HTR-8/SVneo (cell line): ENCODE results near the gene CHRDL2.
"Not testable (repeated sequence)": the region's sequence is repeated elsewhere in the genome, so short reads cannot be mapped to it uniquely, and the experiment has no call there.

ENCODE experiments used
- DNase-seq: peaks from one replicate; pipeline ENCODE4 v3.0.0; 2011; ENCODE audit warnings: low spot score, mixed read lengths; ENCODE audit not compliant: insufficient read length
- FAIRE-seq: peaks from 2 replicates; lab custom pipeline; 2011; peaks lifted over from hg19 to GRCh38; lab: Jason Lieb, UNC

Gene CHRDL2

DNA sequence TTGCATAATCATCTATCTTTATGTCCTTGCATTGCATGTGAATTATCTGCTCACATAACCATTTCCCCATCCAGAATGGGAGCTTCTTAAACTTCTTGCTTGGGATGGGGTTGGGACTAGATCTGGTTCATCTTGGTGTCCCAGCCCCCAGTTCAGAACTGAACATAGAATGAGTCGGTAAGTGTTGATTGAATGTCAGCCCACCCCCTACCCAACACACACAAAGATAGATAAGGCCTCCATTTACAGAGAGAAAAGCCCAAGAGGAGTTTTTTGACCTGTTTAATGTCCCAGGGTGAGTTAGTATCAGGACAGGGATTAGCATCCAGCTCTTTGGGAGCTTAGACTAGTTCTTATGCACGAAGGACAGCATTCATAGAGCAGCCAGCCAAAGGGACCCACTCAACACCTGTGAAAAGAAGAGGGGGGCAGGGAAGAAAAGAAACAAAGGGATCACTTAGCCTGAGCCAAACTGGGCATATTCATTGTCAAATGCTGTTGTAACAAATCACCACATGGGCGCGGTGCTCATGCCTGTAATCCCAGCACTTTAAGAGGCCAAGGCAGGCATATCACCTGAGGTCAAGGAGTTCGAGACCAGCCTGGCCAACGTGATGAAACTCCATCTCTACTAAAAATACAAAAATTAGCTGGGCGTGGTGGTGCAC lies 57.4 kb downstream of the CHRDL2 start:
- no peak for DNase-seq
- no peak for FAIRE-seq

DNA sequence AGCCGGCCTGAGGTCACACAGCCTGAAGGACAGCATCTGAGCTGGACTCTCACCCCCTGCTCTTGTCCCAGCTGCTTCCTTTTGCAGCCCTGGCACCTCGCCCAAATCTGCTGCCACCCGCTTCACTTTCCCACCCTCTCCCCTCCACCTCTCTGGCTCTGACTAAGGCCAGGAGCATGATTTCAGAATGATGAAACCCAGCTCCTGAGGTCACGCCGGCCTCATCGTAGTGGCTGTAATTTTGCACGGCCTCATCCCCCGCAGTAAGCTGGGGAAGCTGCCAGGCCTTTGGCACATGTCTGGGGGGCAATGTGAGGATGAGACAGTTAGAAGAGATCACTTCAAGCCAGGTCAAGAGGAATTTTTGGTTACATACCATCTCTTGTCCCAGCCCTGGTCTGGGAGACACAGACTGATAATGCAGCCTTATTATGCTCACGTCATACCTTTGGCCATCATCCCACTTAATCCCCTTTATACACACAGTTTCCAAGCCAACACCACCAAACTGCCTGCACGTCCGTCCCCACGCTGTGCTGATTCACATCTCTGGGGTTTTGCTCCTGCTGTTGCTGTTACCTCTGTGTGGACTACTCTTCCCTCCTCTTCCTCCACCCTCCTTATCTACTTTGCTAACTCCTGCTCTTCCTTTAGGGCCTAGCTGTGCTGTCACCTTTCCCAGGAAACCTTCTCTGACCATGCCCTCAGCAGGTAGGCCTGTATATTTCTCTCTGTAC lies 58.1 kb downstream of the CHRDL2 start:
- FAIRE-seq (peak; percentile 97), DNase-seq (peak; percentile 95)

DNA sequence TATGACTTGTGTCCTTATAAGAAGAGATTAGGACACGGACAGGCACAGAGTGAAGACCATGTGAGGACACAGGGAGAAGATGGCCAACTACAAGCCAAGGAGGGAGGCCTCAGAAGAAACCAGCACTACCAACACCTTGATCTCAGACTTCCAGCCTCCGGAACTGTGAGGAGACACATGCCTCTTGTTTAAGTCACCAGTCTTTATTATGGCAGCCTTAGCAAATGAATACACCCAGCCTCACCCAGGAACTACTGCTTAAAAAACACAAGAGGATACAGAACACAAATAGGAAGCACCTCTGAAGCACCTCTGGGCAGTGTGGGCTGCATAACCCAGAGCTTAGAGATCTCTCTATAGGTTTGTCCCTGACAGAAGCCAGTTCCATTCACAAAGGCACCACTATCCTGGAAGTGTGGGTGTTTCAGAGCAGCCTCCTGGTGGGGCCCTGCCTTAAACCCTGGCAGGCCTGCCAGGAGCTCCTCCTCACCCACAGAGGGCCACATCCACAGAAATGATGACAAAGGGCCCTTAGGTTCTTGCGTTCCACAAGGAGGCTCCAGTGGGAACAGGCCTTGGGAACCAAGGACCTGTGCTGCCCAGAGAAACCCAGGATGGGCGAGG lies 58.8 kb downstream of the CHRDL2 start:
- no peak for DNase-seq
- FAIRE-seq, result no peak

DNA sequence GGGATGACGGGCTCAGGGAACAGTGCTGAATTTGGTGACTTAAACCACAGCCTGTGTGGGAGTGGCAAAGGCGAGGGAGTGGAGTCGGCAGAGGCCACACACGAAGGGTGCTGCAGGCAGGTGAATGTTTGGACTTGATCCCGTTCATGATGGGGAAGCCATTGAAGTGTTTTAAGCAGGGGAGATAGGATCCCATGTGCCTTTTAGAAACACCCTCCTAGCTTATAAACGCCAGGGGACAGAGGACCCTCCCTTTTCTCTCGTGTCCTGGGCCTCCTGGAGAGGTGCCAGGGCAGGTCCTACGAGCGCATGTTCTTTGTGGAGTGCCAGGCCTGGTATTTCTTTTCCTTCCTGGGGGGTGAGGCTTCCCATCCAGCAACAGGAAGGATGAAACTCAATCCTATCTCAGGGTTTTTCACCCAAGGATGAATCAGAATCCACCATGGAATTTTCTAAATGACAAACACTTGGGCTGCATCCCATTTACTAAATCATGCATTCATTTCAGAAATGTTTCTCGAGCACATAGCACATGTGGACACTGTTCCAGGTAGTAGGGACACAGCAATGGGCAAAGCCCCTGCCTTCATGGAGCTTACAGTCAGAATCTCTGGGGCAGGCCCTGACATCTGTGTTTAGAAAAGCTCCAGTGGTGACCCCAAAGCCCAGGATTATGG lies 59.6 kb downstream of the CHRDL2 start:
- DNase-seq, result peak; percentile 48
- FAIRE-seq, result no peak

DNA sequence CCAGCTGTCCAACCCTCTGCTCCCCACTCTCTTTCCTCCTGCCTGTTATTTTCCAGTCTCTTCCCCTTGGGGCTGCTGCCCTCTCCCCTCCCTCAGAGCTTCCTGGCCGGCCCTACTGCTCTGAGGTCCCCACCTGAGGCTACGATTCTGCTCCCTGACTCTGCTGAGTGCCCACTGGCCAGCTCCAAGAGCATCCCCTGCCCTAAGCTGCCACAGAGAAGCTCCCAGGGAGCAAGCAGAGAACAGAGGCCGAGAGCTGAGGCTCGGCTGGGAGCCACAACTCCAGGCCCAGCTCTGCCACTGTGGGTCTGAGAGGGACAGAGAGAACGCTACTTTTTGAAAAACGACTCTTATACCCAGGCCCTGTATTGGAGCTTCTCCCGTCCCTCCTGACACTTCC lies 61.1 kb downstream of the CHRDL2 start:
- DNase-seq (no peak), FAIRE-seq (no peak)

DNA sequence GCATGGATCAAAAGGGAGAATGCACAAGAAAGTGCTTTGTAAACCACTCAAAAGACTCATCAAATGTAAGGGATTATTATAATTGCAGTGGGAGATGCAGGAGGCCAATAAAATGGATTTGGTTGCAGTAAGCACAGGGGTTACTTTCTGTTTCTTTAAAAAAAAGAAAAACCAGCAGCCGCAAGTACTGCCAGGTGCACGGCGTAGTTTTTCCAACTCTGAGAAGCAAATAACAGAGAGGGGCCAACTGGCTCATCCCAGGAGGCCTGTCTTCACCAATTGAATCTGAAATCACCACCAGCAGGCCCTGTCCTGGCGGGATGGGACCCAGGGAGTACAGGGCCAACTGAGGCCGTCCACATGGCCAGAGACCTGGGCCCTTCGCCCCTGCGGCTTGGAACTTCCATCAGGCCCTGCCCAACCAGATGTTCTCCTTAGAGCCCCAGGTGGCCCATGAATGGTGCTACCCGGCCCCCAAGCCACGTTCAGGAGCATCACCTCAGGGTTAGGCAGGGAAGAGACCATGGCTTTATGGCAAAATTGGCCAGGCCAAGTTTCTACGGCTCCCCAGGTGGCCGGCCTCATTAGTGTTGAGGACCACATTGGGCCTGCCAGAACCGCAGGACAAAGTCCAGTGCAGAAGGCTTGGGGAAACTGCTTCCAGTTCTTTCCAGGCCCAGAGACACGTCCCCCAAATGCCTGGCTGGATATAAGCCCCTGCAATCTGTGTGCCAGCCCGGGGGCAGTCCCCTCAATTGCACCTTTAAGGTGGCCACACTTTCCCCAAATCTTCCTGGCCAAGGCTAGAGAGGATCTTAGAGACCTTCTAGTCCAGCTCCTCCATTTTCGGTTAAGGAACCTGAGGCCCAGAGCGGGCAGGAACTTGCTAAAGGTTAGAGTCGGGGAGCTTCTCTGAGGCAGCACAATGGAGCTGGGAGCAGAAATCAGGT lies 61.7 kb downstream of the CHRDL2 start:
- DNase-seq (no peak), FAIRE-seq (no peak)

DNA sequence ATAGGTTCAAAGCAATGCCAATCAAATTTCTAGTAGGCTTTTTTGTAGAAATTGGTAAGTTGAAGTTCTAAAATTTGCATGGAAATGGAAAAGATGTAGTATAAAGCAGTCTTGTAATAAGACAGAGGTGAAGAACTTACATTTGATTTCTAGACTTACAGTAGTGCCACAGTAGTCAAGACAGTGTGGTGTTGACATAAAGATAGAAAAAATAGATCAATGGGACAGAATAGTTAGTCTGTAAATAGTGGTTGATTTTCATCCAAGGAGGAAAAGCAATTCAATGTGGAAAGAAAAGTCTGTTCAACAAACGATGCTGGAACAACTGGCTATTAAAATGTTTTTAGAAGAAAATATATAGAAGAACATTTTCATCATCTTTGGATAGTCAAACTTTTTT lies 67.9 kb downstream of the CHRDL2 start:
- DNase-seq (no peak), FAIRE-seq (no peak)

DNA sequence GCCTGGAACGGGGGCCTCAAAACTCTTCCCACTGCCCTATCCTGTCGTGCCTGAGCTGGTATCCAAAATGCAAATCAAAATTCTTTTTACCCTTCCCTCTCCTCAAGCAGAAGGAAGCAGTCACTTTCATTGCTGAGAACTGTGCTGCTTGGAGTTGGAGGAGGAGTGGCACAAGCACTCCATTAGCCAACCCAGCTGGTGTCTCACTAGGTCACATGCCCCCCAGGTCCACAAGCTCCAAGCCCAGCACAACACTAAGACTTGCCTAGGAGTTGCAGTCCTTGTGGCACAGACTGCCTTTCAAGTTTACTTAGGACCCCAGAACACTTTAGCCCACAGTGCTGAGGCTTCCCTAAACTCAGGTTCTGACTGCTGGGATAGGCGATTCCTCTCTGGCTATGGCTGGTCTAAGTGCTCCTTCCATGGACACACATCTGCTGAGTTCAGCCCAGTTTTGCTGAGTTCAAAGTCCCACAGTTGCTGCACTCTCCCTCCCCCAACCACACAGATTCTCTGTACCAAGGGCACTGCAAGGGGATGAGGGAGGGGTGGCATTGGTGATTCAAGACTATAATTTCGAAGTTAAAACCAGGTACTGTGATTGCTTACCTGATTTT lies 68.6 kb downstream of the CHRDL2 start:
- DNase-seq (no peak), FAIRE-seq (no peak)

DNA sequence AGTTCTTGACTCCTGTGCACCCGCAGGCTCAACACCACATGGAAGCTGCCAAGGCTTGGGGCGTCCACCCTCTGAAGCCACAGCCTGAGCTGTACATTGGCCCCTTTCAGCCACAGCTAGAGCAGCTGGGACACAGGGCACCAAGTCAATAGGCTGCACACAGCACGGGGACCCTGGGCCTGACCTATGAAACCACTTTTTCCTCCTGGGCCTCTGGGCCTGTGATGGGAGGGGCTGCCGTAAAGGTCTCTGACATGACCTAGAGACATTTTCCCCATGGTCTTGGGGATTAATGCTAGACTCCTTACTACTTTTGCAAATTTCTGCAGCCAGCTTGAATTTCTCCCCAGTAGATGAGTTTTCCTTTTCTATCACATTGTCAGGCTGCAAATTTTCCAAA lies 72.1 kb downstream of the CHRDL2 start:
- FAIRE-seq, DNase-seq: not testable (repeated sequence)

DNA sequence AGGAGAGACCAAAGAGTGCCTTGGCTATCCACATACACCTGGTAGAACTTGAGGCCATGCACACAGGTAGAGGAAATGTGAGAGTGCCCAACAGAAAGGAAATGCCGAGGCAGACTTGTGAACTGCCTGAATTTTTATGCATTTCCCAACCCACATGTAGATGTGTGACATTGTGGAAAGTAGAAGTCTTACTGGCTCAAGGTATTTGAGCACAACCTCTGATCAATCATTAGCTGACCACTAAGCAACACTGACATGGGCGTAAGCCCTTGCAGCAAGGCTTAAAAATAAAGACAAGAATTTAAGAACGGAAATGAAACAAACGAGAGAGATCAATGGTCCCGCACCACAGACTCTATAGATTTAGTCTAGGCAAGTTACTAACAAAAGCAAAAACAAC lies 76.2 kb downstream of the CHRDL2 start:
- DNase-seq, result no peak
- FAIRE-seq, result no peak

DNA sequence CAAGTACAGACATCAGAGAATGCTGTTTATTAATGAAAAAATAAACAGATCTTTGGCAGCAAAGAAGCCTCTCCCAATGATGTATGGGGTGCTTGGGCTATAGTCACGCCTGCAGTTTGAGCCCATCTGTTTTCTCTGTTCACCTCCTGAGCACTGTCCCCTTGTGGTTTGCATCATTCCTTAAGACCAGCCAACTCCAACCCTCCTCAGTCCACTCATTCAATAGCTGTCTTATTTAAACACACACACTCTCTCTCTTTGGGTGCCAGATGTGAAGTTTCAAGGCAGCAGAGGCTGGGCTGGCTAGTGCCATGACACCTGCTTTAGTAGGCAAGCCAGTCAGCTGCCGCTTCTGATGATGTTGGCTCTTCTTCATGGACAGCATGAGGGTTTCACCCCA lies 80.7 kb downstream of the CHRDL2 start:
- no peak for FAIRE-seq
- DNase-seq, result no peak

DNA sequence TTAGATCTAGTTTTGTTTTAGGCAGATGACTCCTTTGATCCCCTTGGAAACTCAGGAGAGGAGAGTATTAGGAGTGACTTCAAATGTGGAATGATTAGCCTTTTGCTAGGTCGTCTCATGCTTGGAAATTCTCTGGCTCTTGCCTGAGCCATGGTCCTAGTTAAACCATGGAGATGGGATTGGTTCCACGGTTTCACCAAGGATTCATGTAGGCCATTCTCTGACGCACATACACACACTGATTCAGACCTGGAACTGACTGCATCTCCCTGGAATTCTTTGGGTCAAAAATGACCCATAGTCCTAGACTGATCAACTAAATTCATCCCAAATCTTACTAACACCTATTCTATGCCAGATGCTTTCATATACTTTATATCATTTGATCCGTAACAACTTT lies 82.3 kb downstream of the CHRDL2 start:
- DNase-seq, result no peak
- FAIRE-seq, result no peak

DNA sequence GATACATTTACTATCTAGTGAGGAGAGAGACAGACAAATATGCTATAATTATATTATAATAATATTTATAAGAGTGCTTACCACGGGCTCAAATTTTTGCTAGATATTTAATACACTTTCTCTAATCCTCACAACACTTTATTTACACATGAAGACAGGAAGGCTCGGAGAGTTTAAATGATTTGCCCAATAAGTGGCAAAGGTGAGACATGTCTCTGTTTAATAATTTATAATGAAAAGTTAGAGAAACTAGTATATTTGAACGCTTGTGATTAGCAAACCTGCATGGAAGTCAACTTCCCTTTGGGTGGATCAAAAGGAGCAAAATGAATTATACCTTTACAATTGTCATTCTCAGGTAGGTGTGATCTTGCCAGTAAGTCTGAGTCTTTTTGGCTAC lies 83.4 kb downstream of the CHRDL2 start:
- FAIRE-seq, result no peak
- DNase-seq, result no peak

DNA sequence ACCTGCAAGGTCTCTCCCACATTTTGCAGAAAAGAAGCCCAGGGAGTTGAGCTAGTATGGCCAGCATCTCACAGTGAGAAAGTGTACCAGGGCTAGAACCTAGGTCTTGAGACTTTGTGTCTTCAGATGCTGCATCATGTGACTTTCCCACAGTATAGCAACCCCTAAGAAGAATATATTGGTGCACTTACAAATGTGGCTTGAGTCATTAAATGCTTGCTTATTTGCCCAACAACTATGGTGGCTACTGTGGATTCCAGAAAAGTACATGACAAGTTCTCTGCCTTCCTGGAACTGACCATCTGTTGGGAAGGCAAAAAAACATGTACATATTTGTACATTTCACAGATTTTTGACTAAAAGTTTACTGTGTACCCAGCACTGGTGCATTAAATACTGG lies 83.8 kb downstream of the CHRDL2 start:
- DNase-seq (no peak), FAIRE-seq (no peak)

DNA sequence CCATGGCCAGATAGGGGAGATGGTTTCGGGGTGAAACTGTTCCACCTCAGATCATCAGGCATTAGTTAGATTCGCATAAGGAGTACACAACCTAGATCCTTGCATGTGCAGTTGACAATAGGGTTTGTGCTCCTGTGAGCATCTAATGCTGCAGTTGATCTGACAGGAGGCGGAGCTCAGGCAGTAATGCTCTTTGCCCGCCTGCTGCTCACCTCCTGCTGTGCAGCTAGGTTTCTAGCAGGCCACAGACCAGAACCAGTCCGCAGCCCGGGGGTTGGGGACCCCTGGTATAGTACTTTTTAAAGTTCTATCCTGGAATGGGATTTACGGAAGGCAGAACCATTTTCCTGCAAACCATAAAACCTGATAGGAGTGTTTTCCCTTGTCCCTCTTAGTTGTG lies 84.3 kb downstream of the CHRDL2 start:
- no peak for DNase-seq
- peak; percentile 42 for FAIRE-seq
